K562 (cell line): ENCODE data around the gene MEGF11. TPM values are rescaled to one million over a fixed set of nuclear protein-coding genes. Genes with fewer than 3 reads are reported as not detected.

ENCODE experiments used
- CHD7 ChIP-seq: fragments of 200-600 bp; sonication (generic); IDR thresholded peaks from one replicate; pipeline ENCODE4 v1.6.1; 2012; ENCODE audit warnings: mild to moderate bottlenecking, low read depth, low read length, inconsistent platforms
- FOXJ3 ChIP-seq: sonication (generic); formaldehyde crosslinking; IDR thresholded peaks from 2 replicates; pipeline ENCODE4 v1.4.0; 2020; ENCODE audit warnings: mild to moderate bottlenecking, missing genetic modification reagents
- ZNF165 ChIP-seq: fragments of 250-450 bp; sonication (Bioruptor Pico); IDR thresholded peaks from 2 replicates; pipeline ENCODE4 v1.4.0; 2020; ENCODE audit warnings: borderline replicate concordance
- ZNF280A ChIP-seq: fragments of 450-650 bp; IDR thresholded peaks from 2 replicates; pipeline ENCODE4 v1.6.1; 2018; ENCODE audit warnings: mild to moderate bottlenecking, low read depth; ENCODE audit not compliant: partially characterized antibody
- ZNF282 ChIP-seq: sonication (generic); formaldehyde crosslinking; IDR thresholded peaks from 2 replicates; pipeline ENCODE4 v1.8.1; 2023; ENCODE audit warnings: missing genetic modification reagents
- polyA plus RNA-seq, 8 experiments: library from polyadenylated mRNA; depleted of rRNA in 4 of 8; stranded (reverse) in 5 of 8; unstranded in 3 of 8; fragments of >200 nt; fragmentation: Nextera tagmentation in 2 of 8; fragmentation: Illumina TruSeq in 1 of 8; extraction: Ambion mirVana in 2 of 8; extraction: Trizol in 1 of 8; gene quantifications; 2 replicates each; pipeline versions ENCODE4 v1.2.1 to v1.2.3, GENCODE V29; 2011 to 2014; ENCODE audit warnings: inconsistent platforms in 1 of 8, missing spikeins in 1 of 8
- total RNA-seq, 7 experiments: library from RNA; depleted of rRNA in 6 of 7; stranded (reverse); fragments of >200 nt in 6 of 7; fragmentation: Illumina TruSeq in 2 of 7; extraction: Trizol in 2 of 7; gene quantifications; 2 replicates each; pipeline versions ENCODE4 v1.2.1 to v1.2.3, GENCODE V29; 2011 to 2021; ENCODE audit warnings: low replicate concordance in 1 of 7
- TF ChIP-seq, protein P1 (sequence below): fragments of 200-800 bp; sonication (Bioruptor generic); IDR thresholded peaks from 2 replicates; pipeline ENCODE4 v1.6.1; 2017; ENCODE audit warnings: missing genetic modification characterization, missing compliant biosample characterization

Gene MEGF11
- total and polyA plus RNA-seq, 9 of the 15 experiments (the other 6 are each of a cell fraction or from before 2014, with no cell fraction given), result 0.06 to 0.23 (median 0.20) TPM; not detected in 6

- TF ChIP-seq CHD7 (no peak), FOXJ3 (CRISPR knock-in tag) (no peak), ZNF280A (no peak), ZNF165 (CRISPR knock-in tag) (no peak), ZNF282 (CRISPR knock-in tag) (no peak)
- TF ChIP-seq, protein P1, sequence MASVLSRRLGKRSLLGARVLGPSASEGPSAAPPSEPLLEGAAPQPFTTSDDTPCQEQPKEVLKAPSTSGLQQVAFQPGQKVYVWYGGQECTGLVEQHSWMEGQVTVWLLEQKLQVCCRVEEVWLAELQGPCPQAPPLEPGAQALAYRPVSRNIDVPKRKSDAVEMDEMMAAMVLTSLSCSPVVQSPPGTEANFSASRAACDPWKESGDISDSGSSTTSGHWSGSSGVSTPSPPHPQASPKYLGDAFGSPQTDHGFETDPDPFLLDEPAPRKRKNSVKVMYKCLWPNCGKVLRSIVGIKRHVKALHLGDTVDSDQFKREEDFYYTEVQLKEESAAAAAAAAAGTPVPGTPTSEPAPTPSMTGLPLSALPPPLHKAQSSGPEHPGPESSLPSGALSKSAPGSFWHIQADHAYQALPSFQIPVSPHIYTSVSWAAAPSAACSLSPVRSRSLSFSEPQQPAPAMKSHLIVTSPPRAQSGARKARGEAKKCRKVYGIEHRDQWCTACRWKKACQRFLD (CRISPR knock-in tag), result no peak
These were observed 285.0 kb downstream of the MEGF11 start (continued) for GRCh38 chr15:65968511-65968910.
